GM18511 (cell line): ENCODE measurements around the gene DLL4.
A peak's percentile ranks its signal among the peaks of the same experiment; 100 is the strongest.
"Not testable (repeated sequence)": the region's sequence is repeated elsewhere in the genome, so short reads cannot be mapped to it uniquely, and the experiment has no call there.

Experiments
- ATAC-seq: cut with Tn5 transposase; IDR thresholded peaks from one replicate; pipeline ENCODE4 v1.9.1; 2021; ENCODE audit warnings: mild to moderate bottlenecking, moderate library complexity; ENCODE audit not compliant: unreplicated experiment

The DLL4 gene

GRCh38 chr15:40941068-40941527 is 12.0 kb downstream of the DLL4 start:
- no peak for ATAC-seq

DNA sequence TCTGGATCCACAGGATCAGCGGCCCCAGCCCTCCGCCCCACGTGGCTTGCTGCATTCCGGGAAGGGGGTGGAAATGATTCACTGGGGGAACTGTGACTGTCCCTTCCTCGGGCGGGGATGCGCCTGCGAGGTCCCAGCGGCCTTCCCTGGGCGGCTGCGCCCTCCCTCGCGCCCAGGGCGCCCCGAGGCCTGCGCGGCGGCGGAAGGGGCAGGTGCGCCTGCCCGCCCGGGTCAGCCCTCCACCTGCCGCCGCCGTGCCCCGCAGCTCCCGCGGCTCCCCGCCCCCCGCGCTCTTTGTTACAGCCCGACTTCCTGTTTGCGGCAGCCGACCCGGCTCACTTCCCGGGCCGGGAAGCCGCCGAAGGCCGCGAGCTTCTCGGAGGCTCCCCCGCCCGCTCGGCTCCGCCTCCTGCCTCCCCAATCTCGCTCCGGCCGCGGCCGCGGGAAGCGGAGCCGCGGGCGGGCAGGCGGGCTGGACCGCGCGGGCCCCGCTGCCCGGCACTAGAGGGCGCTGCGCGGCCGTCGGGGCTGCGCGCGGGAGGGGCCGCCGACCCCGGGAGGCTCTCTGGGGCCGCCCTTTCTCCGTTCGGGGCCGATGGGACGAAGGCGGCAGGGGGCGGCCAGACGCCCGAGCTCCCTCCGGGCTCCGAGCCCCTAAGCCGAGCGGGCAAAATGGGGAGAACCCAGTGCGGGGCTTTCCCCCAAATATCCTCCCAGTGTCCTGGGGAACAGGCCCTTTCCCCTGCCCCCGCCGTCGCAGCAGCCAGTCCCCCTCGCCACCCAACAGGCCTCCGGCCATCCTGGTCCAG is 12.6 kb downstream of the DLL4 start:
- ATAC-seq: peak; percentile 70

DNA sequence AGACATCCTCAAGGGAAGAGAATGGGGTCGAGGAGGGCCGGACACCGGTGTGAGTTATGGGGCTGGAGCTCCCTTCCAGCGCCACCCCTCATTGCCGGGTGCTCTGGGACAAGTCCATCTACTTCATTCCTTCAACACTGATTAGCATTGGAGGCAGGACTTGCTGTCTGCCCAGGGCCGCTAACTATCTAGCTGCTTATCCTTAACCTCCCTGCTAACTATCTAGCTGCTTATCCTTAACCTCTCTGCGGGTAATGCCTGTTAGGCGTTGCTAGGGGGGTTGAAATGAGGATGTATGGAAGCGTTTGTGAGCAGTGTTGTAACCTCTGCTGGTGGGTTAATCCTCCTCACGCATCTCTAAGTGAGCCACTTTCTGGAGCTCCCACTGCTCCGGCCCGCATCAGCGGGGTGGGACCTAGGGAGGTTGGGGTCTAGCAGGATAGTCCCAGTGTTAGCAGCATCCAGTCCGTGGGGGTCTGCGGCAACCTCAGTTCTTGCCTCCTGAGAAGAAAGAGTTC is 13.3 kb downstream of the DLL4 start:
- peak; percentile 9 for ATAC-seq

- ATAC-seq: no peak
Measured at GRCh38 chr15:40942878-40943277, 13.7 kb downstream of the DLL4 start.

DNA sequence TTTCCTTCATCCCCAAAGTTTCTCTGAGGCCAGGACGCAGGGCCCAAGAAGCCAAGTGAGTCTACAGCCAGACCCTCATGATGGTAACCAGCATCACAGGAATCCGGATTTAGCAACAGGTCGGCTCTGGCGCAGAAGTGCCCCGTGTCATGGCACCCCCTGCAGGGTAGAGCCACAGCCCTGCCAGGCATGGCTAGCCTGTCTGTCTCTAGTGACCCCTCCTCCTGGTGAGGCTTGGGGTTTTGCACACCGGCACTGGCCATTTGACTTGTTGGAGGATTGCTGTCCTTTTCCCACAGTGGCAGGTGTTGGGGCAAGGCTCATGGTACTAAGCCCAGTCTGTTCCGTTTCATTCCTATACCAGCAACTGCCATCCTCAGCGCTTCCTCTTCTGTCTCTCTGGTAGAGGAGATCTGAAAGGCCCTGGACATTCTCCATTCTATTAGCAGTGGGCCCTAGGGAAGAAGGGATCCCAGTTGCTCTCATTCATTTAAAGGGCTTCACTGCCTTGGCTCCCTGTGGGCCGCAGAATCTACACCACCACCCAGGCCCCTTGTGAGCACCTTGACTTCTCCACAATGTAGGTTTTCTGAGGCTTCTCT is 14.7 kb downstream of the DLL4 start:
- no peak for ATAC-seq

DNA sequence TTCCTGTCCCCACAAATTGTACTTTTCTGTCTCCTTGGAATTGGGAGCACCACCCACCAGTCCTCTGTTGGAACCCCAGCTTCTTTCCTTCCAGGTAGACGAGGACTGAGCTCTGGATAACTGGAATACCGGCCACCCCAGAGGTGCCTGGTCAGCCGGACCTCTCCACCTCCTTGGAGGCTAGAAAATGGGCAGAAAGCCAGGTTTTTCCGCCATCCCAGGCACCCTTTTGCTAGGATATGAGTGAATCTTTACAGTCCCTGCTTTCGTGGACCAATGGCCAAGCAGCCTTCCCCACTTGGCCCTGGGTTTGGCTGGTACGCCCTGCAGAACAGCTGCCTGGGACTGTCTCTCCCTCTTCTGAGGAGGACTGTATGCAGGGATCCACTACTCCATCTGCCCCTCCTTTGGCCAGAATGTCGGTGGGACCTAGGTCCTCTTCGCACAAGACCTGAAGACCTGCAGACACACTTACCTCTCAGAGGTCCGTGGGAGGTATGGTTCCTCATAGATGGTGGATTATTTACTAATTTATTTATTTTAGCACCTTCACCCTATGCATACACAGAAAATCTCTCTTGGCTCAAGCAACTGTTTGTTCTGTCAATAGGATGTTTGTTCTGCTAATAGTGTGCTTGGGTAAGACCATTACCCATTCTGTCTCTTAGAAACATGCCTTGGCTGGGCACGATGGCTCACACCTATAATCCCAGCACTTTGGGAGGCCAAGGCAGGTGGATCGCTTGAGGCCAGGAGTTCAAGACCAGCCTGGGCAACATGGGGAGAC is 15.6 kb downstream of the DLL4 start:
- no peak for ATAC-seq

DNA sequence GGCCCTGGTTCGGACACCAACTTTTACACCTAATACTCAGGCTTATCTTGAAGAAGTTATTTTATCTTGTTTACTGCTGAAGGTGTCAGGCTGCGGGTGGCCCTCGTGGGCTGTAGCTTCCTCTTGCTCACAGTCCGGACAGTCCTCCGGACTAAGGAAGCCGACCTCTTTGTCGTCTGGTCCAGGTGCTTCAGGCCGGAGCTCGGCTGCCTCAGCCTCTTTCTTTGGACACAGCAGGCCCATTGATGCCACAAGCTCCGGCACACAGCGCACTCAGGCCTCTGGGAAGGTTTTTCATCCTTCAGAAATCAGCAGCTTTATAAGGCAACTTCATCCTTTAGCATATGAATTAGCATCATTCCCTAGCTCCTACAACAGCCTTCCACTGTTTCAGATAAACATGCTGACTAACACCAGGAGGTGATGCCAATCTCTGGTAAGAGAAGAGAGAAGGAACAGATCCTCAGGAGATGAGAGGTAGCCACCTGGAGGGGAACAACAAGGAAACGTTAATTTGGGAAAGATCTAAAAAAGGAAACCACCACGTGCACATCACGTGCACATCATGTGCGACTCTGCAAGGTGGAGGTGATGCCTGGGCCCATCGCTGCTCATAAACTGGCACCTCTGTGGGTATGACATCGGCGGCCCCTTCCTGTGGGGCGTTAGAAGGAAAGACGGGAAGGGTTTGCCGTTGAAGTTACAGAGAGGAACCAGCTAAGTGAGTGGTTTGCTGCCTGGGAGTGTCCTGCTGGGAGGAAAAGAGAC is 19.8 kb downstream of the DLL4 start:
- ATAC-seq: no peak

- no peak for ATAC-seq
Measured at GRCh38 chr15:40949756-40950207, 20.6 kb downstream of the DLL4 start.

DNA sequence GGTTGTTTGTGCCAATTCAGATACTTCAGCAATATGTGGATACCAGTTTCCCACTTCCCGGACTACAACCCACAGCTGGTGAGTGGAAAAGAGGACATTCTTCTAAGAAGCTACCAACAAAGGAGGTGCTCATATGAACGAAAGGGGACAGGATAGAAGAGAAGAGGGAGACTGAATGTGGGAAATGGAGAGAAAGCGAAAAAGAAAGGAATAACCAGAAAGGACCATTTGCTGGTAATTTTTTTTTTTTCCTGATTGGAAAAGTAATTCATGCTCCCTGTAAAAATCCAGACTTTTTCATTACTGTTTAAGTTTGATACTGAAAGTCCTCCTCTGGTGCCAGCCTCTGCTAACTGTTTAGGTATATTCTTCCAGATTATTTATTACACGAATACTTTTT is 22.6 kb downstream of the DLL4 start:
- ATAC-seq: no peak

DNA sequence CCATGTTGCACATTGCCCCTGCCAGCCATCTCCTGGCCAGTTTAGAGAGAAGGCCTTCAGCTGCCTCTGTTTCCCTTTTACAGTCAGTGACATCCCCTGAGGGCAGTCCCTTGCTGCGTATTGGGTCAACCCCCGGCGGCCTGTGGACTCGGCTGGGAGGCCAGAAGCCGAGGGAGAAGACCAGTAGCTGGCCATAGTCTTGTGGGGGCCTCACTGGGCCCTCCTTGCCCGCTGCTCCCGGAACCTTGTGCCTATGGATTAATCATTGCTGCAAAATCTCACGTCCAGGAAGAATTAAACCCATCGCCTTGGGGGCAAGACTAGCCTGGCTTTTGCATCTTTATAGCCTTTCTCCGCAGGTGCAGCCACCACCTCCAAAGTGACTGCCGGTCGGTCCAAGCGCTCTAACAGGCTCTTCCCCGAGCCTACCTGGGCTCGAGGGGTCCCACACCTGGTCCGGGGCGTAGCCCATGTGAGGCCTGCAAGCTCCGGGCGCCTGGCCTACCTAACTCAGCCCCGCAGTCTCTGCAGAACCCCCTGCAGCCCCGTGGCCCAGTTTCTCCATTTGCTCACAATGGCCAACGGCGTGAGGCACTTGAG is 23.3 kb downstream of the DLL4 start:
- no peak for ATAC-seq

DNA sequence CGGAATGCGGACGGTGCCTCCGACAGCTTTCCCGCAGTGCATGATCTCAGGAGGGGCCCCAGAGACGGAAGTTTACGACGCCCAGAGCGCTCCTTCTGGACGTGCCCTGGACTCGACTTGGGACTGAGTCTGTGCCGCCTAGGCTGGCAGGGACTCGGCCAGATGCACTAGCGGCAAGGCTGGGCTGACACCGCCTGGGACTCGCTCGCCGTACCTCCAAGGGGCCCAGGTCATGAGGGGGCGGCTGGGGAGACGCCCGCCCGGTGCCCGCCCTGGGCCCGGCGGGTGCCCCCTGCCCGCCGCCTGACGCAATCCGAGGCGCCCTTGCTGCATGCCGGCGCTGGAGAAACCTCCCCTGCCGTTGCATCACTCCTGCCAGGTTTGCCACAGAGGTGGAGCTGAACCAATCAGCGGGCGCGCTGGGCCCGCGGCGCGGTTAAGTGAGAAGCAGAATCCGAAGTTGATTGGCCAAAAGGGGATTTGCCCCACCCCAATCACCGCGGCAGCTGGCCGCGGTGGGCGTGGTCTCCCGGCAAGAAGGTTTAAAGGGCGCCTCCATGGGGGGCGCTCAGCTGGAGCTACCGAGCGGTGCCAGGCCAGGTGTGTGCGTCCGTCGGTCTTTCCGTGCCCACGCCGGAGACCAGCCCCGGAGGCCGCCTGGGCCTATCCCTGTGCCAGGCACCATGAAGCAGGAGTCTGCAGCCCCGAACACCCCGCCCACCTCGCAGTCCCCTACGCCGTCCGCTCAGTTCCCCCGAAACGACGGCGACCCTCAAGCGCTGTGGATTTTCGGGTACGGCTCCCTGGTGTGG is 24.0 kb downstream of the DLL4 start, which contains the start of gene CHAC1:
Gene CHAC1 (plus strand): TSS at position 571 of the 812 bp plus-strand sequence. CDS start 113 bp downstream, at position 684.
- ATAC-seq: peak; percentile 92

DNA sequence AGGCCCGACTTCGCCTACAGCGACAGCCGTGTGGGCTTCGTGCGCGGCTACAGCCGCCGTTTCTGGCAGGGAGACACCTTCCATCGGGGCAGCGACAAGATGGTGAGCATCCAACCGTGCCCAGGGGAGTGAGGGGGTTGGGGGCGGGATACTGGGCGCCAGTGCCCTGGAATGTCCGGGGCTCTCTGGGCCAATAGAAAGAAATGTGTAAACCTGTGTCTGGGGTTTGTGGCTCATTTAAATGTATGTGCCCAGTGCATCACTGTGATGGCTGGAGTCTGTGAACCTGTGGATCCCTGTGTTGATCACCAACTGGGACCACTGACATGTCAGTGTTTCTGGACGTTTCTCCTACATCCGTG is 24.6 kb downstream of the DLL4 start:
- peak; percentile 15 for ATAC-seq

GRCh38 chr15:40954158-40954848 is 25.2 kb downstream of the DLL4 start:
- not testable (repeated sequence) for ATAC-seq

GRCh38 chr15:40955141-40955903 is 26.2 kb downstream of the DLL4 start:
- ATAC-seq: no peak

DNA sequence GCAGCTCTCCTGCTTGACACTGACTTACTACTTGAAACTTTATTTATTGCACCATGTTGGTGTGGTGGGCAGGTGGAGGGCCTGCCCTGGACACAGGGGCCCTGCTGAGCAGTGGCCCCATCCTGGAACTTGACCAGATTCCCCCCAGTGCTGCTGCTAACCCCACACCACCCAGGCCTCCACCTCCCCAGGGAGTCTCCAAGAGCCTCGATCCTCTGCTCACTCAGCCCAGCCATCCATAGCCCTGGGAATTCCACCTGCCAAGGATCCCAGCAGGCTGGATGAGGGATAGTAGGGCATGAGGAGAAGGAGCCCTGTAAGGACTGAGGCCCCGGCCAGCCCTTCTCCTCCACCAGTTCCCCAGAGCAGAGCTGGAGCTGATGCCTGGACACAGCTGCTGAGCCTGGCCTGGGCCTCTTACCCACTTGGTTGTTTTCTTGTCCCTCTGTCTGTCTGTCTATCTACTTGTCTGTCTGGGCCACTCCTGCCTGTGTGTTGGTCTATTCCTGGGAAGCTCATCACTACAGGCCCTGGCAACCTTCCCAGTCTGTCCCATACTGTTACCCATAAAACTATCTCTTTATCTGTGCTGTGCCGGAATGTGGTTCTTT is 26.9 kb downstream of the DLL4 start:
- ATAC-seq: no peak

DNA sequence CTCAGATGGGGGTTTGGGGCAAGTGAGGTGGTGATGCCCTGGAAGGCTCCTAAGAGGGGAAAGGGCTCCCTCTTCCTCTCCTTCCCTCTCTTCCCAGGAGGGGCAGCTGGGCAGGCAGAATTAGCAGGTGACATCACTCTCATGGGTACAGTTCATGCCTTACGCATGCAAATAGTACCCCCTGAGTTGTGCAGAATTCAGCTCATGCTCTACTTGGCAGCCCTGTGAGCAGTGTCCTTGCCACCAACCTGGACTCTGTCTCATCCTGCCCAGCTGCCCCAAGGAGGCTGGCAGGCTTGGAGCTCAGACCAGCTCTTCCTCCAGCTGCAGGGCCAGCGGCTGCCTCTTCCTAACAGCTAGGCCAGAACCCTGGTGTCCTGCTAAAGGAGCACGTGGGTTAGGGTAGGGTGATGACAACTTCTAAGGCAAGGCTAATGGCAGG is 27.4 kb downstream of the DLL4 start:
- no peak for ATAC-seq

- no peak for ATAC-seq
Measured at GRCh38 chr15:40957041-40957555, 28.0 kb downstream of the DLL4 start.
